Chondrocyte (in vitro differentiated cells): ENCODE data around the gene PBLD. TPM values are rescaled to one million over a fixed set of nuclear protein-coding genes. Genes with fewer than 3 reads are reported as not detected.
A peak's percentile ranks its signal among the peaks of the same experiment; 100 is the strongest.

Experiments used
- DNase-seq: peaks from one replicate; pipeline ENCODE4 v3.0.0; 2021; ENCODE audit warnings: mixed read lengths, low spot score
- H3K27ac Mint-ChIP-seq: one replicate; pipeline ENCODE4 v1.8.0; 2021; ENCODE audit warnings: mild to moderate bottlenecking, moderate library complexity, mixed read lengths; ENCODE audit not compliant: unreplicated experiment
- H3K27me3 Mint-ChIP-seq: 2 replicates; pipeline ENCODE4 v1.8.0; 2021; ENCODE audit warnings: low read depth, mixed read lengths
- H3K36me3 Mint-ChIP-seq: 2 replicates; pipeline ENCODE4 v1.8.0; 2021; ENCODE audit warnings: low read depth, mixed read lengths
- H3K4me1 Mint-ChIP-seq: 2 replicates; pipeline ENCODE4 v1.8.0; 2021; ENCODE audit warnings: low read depth, mild to moderate bottlenecking, mixed read lengths
- H3K4me3 Mint-ChIP-seq: one replicate; pipeline ENCODE4 v1.8.0; 2021; ENCODE audit warnings: mild to moderate bottlenecking, moderate library complexity, mixed read lengths; ENCODE audit not compliant: unreplicated experiment
- H3K9me3 Mint-ChIP-seq: 2 replicates; pipeline ENCODE4 v1.8.0; 2021; ENCODE audit warnings: low read depth, mixed read lengths
- CTCF ChIP-seq: fragments of 200-600 bp; sonication (generic); IDR thresholded peaks from 2 replicates; pipeline ENCODE4 v1.5.0; 2021; ENCODE audit warnings: antibody characterized with exemption, mild to moderate bottlenecking, moderate library complexity
- total RNA-seq: library from RNA; stranded (reverse); gene quantifications from 3 replicates; pipeline ENCODE4 v1.2.1, GENCODE V29; 2021

Gene PBLD
- total RNA-seq, 1 donor from 2014 or later, result 8.5 TPM

- Mint-ChIP-seq H3K4me1 (no peaks in the 10 kb centered on the region), H3K27ac (peak overlapping the region; percentile 22), H3K27me3 (no peaks in the 10 kb centered on the region), H3K4me3 (no peak overlapping the region), H3K36me3 (peaks cover 11% of the 10 kb centered on the region), H3K9me3 (no peaks in the 10 kb centered on the region)
- TF ChIP-seq CTCF, result no peak
- DNase-seq, result no peak
Measured at GRCh38 chr10:68364101-68364886, 31.6 kb upstream of the PBLD start.

GRCh38 chr10:68362590-68362989 lies 29.9 kb upstream of the PBLD start:
- H3K4me3 Mint-ChIP-seq, result no peak overlapping the region
- no peak overlapping the region for H3K27ac Mint-ChIP-seq
- DNase-seq, result no peak
- no peaks in the 10 kb centered on the region for H3K9me3 Mint-ChIP-seq
- TF ChIP-seq CTCF, result no peak
- H3K4me1 Mint-ChIP-seq, result no peaks in the 10 kb centered on the region
- H3K36me3 Mint-ChIP-seq, result peaks cover 13% of the 10 kb centered on the region
- no peaks in the 10 kb centered on the region for H3K27me3 Mint-ChIP-seq

GRCh38 chr10:68359189-68359588 lies 26.5 kb upstream of the PBLD start:
- DNase-seq, result no peak
- H3K4me3 Mint-ChIP-seq, result no peak overlapping the region
- TF ChIP-seq CTCF, result no peak
- H3K27ac Mint-ChIP-seq, result no peak overlapping the region
- H3K4me1 Mint-ChIP-seq, result no peaks in the 10 kb centered on the region
- peaks cover 12% of the 10 kb centered on the region for H3K36me3 Mint-ChIP-seq
- H3K27me3 Mint-ChIP-seq, result no peaks in the 10 kb centered on the region
- no peaks in the 10 kb centered on the region for H3K9me3 Mint-ChIP-seq

GRCh38 chr10:68353537-68353936 lies 20.8 kb upstream of the PBLD start:
- H3K4me3 Mint-ChIP-seq, result no peak overlapping the region
- no peaks in the 10 kb centered on the region for H3K4me1 Mint-ChIP-seq
- no peaks in the 10 kb centered on the region for H3K9me3 Mint-ChIP-seq
- H3K27me3 Mint-ChIP-seq, result no peaks in the 10 kb centered on the region
- no peak for TF ChIP-seq CTCF
- DNase-seq, result no peak
- peaks cover 10% of the 10 kb centered on the region for H3K36me3 Mint-ChIP-seq
- no peak overlapping the region for H3K27ac Mint-ChIP-seq

GRCh38 chr10:68348265-68348741 lies 15.6 kb upstream of the PBLD start:
- peaks cover 19% of the 10 kb centered on the region for H3K36me3 Mint-ChIP-seq
- peak overlapping the region; percentile 50 for H3K27ac Mint-ChIP-seq
- no peaks in the 10 kb centered on the region for H3K9me3 Mint-ChIP-seq
- no peak for DNase-seq
- peak; percentile 80 for TF ChIP-seq CTCF
- H3K27me3 Mint-ChIP-seq, result no peaks in the 10 kb centered on the region
- H3K4me1 Mint-ChIP-seq, result no peaks in the 10 kb centered on the region
- H3K4me3 Mint-ChIP-seq, result no peak overlapping the region
